ENCODE results near the gene FUCA1.

GRCh38 chr1:23906731-23907130, 38.6 kb upstream of the FUCA1 start:
- TF ChIP-seq CTCF (IDR thresholded peaks at IDR 0.05) (no peak), POLR2AphosphoS5 (IDR thresholded peaks at IDR 0.05) (no peak)

Data from gastroesophageal sphincter (tissue), 3 donors.